ENCODE measurements around the gene HTD2. TPM values are rescaled to one million over a fixed set of nuclear protein-coding genes. Genes with fewer than 3 reads are reported as not detected.

HTD2 gene
- total RNA-seq, 4 donors from 2014 or later: 4.8 to 12.8 (median 6.5) TPM; not detected in 1

DNA sequence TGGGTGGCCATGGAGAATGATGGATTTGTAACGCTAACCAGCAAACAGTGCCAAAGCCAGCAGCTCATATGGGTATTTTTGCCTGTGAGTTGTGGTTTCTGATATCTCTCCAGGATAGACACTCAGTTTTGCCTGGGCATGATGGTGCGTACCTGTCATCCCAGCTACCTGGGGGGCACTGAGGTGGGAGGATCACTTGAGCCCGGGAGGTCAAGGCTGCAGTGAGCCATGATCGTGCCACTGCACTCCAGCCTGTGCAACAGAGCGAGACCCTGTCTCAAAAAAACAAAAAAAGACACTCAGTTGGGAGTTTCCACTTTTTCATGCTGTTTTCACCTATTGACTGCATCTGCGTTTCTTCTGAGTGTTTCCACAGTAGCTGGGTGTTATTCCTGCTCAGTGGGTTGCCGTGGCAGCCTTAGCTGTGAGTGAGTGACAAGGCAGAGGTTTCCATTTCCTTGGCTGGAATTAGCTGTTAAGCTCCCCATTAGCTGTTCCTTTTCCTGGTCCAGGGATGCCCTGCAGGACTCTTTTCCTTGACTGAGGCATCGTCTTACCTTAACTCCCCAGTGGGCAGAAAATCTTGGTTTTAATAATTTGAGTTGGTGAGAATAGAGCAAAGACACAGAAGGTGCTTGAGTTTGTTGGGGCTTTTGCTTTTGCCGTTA is 14.5 kb upstream of the HTD2 start:
- Histone ChIP-seq H3K9me3 (peaks cover 0 to 5% (median 0%) of the 10 kb centered on the region in 4 donors), H3K4me1 (no peaks in the 10 kb centered on the region), H3K27me3 (no peaks in the 10 kb centered on the region), H3K4me3 (no peak overlapping the region), H3K36me3 (peaks cover 0 to 14% (median 0%) of the 10 kb centered on the region in 3 donors), H3K27ac (no peak overlapping the region)
- TF ChIP-seq POLR2A (IDR thresholded peaks at IDR 0.05): no peak
- TF ChIP-seq, protein P1, sequence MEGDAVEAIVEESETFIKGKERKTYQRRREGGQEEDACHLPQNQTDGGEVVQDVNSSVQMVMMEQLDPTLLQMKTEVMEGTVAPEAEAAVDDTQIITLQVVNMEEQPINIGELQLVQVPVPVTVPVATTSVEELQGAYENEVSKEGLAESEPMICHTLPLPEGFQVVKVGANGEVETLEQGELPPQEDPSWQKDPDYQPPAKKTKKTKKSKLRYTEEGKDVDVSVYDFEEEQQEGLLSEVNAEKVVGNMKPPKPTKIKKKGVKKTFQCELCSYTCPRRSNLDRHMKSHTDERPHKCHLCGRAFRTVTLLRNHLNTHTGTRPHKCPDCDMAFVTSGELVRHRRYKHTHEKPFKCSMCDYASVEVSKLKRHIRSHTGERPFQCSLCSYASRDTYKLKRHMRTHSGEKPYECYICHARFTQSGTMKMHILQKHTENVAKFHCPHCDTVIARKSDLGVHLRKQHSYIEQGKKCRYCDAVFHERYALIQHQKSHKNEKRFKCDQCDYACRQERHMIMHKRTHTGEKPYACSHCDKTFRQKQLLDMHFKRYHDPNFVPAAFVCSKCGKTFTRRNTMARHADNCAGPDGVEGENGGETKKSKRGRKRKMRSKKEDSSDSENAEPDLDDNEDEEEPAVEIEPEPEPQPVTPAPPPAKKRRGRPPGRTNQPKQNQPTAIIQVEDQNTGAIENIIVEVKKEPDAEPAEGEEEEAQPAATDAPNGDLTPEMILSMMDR (IDR thresholded peaks at IDR 0.05): no peak
- no peak for DNase-seq

DNA sequence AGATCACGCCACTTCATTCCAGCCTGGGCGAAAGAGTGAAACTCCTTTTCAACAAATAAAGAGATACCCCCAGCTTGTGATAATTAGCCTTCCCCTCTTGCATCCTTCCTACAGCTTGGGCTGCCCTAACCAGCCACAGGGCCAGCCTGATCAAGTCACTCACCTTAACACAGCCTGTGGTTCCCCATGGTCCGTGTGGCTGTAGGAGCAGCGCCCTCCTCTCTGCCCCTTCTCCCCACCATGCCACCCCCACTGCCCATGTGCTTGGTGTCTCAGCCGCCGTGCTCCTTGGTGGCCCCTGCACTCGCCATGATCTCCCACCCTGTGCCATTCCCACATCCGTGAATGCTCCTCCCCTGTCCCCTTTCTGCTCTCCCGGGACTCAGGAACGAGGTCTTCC is 13.5 kb upstream of the HTD2 start:
- H3K27me3 ChIP-seq: no peaks in the 10 kb centered on the region
- peaks cover 0 to 5% (median 0%) of the 10 kb centered on the region in 3 donors for H3K36me3 ChIP-seq
- H3K9me3 ChIP-seq: peaks cover 0 to 5% (median 0%) of the 10 kb centered on the region in 4 donors
- no peak overlapping the region for H3K4me3 ChIP-seq
- no peak for DNase-seq
- H3K27ac ChIP-seq: no peak overlapping the region
- no peaks in the 10 kb centered on the region for H3K4me1 ChIP-seq
- TF ChIP-seq, protein P1 (IDR thresholded peaks at IDR 0.05): no peak
- no peak for TF ChIP-seq POLR2A (IDR thresholded peaks at IDR 0.05)

DNA sequence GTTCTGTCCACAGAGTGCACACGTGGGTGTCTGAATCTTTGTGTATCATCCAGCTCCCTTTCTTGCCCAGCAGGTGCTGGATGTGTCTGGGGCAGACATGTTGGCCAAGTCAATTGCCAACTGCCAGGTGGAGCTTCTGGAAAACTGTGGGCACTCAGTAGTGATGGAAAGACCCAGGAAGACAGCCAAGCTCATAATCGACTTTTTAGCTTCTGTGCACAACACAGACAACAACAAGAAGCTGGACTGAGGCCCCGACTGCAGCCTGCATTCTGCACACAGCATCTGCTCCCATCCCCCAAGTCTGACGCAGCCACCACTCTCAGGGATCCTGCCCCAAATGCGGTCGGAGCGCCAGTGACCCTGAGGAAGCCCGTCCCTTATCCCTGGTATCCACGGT is 12.8 kb upstream of the HTD2 start:
- no peaks in the 10 kb centered on the region for H3K36me3 ChIP-seq

DNA sequence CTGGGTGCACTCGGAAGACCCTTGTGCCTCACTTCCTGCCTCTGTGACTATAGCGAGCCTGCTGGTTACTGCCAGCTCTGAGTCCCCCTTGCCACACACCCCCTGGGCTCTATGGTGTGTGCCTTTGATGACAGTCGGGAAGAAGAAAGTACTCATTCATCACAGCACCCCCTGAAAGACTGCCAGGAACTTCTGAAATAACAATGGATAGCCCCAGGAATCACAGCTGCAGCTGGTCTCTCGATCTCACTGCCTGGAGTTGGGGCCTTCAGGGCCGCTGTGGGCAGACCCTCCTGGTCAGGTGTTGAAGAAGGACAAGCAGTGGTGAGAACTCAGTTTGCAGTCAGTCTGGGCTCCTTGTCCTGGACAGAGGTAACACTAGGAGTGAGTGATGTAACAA is 10.1 kb upstream of the HTD2 start:
- Histone ChIP-seq H3K27ac (no peak overlapping the region), H3K36me3 (no peaks in the 10 kb centered on the region), H3K4me1 (no peaks in the 10 kb centered on the region)

More for the DNA sequence above, 12.8 kb upstream of the HTD2 start:
- Histone ChIP-seq H3K4me3 (no peak overlapping the region), H3K4me1 (no peaks in the 10 kb centered on the region), H3K27ac (no peak overlapping the region), H3K27me3 (no peaks in the 10 kb centered on the region), H3K9me3 (peaks cover 0 to 5% (median 0%) of the 10 kb centered on the region in 4 donors)
- TF ChIP-seq, protein P1 (IDR thresholded peaks at IDR 0.05): no peak
- no peak for TF ChIP-seq POLR2A (IDR thresholded peaks at IDR 0.05)
- DNase-seq: no peak

DNA sequence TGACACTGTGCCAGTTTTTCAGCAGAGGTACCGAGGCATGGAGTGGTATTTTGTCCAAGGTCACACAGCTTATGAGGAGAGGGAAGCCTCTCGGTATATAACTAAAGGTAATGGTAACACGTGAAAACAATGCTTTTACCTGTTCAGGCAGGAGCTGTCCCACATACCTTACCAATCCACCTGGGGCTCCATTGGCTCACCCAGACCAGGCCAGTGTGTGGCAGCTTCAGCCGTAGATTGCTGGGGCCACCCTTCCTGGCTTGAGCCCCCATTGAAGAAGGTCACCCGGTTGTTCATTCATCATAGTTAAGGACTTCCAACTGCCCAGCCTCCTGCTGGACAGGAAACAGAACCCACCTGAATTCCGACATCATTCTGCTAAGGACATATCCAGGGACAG is 9.5 kb upstream of the HTD2 start:
- Histone ChIP-seq H3K4me3 (no peak overlapping the region), H3K36me3 (no peaks in the 10 kb centered on the region), H3K27me3 (no peaks in the 10 kb centered on the region), H3K9me3 (peaks cover 0 to 5% (median 0%) of the 10 kb centered on the region in 4 donors), H3K27ac (no peak overlapping the region), H3K4me1 (no peaks in the 10 kb centered on the region)
- DNase-seq: no peak
- TF ChIP-seq, protein P1 (IDR thresholded peaks at IDR 0.05): no peak
- no peak for TF ChIP-seq POLR2A (IDR thresholded peaks at IDR 0.05)

More for the DNA sequence above, 10.1 kb upstream of the HTD2 start:
- Histone ChIP-seq H3K27me3 (no peaks in the 10 kb centered on the region), H3K4me3 (no peak overlapping the region), H3K9me3 (peaks cover 0 to 5% (median 0%) of the 10 kb centered on the region in 4 donors)
- DNase-seq: no peak
- no peak for TF ChIP-seq POLR2A (IDR thresholded peaks at IDR 0.05)
- TF ChIP-seq, protein P1 (IDR thresholded peaks at IDR 0.05): no peak

All from Peyer's patch (tissue), 4 donors.